ENCODE results near the gene PLCB4.

Gene PLCB4

GRCh38 chr20:9032758-9033157, 36.1 kb upstream of the PLCB4 start:
- H3K27me3 ChIP-seq (replicated peaks): no peaks in the 10 kb centered on the region
- no peak for TF ChIP-seq CTCF (IDR thresholded peaks at IDR 0.05; ENCODE audit: low read depth, low read length, missing control alignments)
- DNase-seq: no peak
- H3K4me3 ChIP-seq (ENCODE audit: low read depth, low read length): no peak overlapping the region
- in situ Hi-C loops (cut with HindIII; ENCODE audit: low pct_ligation_motif_present, low sequenced_read_pairs): no loop called here
- no peaks in the 10 kb centered on the region for H3K36me3 ChIP-seq (replicated peaks)
- no peak overlapping the region for H3K27ac ChIP-seq

- H3K36me3 ChIP-seq (replicated peaks): no peaks in the 10 kb centered on the region
- in situ Hi-C loops (cut with HindIII; ENCODE audit: low pct_ligation_motif_present, low sequenced_read_pairs): no loop called here
- no peak overlapping the region for H3K27ac ChIP-seq
- no peak overlapping the region for H3K4me3 ChIP-seq (ENCODE audit: low read depth, low read length)
- H3K27me3 ChIP-seq (replicated peaks): no peaks in the 10 kb centered on the region
- peak; percentile 91 for DNase-seq
- no peak for TF ChIP-seq CTCF (IDR thresholded peaks at IDR 0.05; ENCODE audit: low read depth, low read length, missing control alignments)
Measured at GRCh38 chr20:9035126-9035525, 33.8 kb upstream of the PLCB4 start.

- in situ Hi-C loops (cut with HindIII; ENCODE audit: low pct_ligation_motif_present, low sequenced_read_pairs): no loop called here
- Histone ChIP-seq H3K36me3 (replicated peaks) (no peaks in the 10 kb centered on the region), H3K4me3 (ENCODE audit: low read depth, low read length) (no peak overlapping the region), H3K27me3 (replicated peaks) (no peaks in the 10 kb centered on the region), H3K27ac (no peak overlapping the region)
- no peak for TF ChIP-seq CTCF (IDR thresholded peaks at IDR 0.05; ENCODE audit: low read depth, low read length, missing control alignments)
- no peak for DNase-seq
Measured at GRCh38 chr20:9036593-9036992, 32.3 kb upstream of the PLCB4 start.

- DNase-seq: no peak
- H3K27ac ChIP-seq: no peak overlapping the region
- no peaks in the 10 kb centered on the region for H3K36me3 ChIP-seq (replicated peaks)
- no peaks in the 10 kb centered on the region for H3K27me3 ChIP-seq (replicated peaks)
- no peak for TF ChIP-seq CTCF (IDR thresholded peaks at IDR 0.05; ENCODE audit: low read depth, low read length, missing control alignments)
- H3K4me3 ChIP-seq (ENCODE audit: low read depth, low read length): no peak overlapping the region
- in situ Hi-C loops (cut with HindIII; ENCODE audit: low pct_ligation_motif_present, low sequenced_read_pairs): no loop called here
Measured at GRCh38 chr20:9038791-9039535, 29.9 kb upstream of the PLCB4 start.

GRCh38 chr20:9040863-9041524, 27.9 kb upstream of the PLCB4 start:
- no peaks in the 10 kb centered on the region for H3K27me3 ChIP-seq (replicated peaks)
- H3K27ac ChIP-seq: no peak overlapping the region
- H3K36me3 ChIP-seq (replicated peaks): no peaks in the 10 kb centered on the region
- in situ Hi-C loops (cut with HindIII; ENCODE audit: low pct_ligation_motif_present, low sequenced_read_pairs): no loop called here
- no peak for TF ChIP-seq CTCF (IDR thresholded peaks at IDR 0.05; ENCODE audit: low read depth, low read length, missing control alignments)
- DNase-seq: no peak
- no peak overlapping the region for H3K4me3 ChIP-seq (ENCODE audit: low read depth, low read length)
